COLO829 (cell line): ENCODE measurements around the gene MRGPRX2.

Source experiments
- DNase-seq: peaks from one replicate; pipeline ENCODE4 v3.0.0; 2012; ENCODE audit warnings: low spot score

The MRGPRX2 gene

GRCh38 chr11:19075636-19076035 is 15.1 kb upstream of the MRGPRX2 start:
- DNase-seq = no peak

GRCh38 chr11:19073454-19074415 is 13.2 kb upstream of the MRGPRX2 start:
- no peak for DNase-seq

GRCh38 chr11:19072464-19072863 is 11.9 kb upstream of the MRGPRX2 start:
- no peak for DNase-seq

GRCh38 chr11:19071255-19071654 is 10.7 kb upstream of the MRGPRX2 start:
- DNase-seq = peak; percentile 78

- no peak for DNase-seq
These were observed 684 bp downstream of the MRGPRX2 start for GRCh38 chr11:19059833-19060232.

GRCh38 chr11:19055905-19056304 is 4.6 kb downstream of the MRGPRX2 start:
- DNase-seq = no peak

GRCh38 chr11:19055016-19055415 is 5.5 kb downstream of the MRGPRX2 start:
- DNase-seq = no peak

- no peak for DNase-seq
These were observed 6.6 kb downstream of the MRGPRX2 start for GRCh38 chr11:19053909-19054308.

GRCh38 chr11:19050281-19050680 is 10.2 kb downstream of the MRGPRX2 start:
- no peak for DNase-seq

- no peak for DNase-seq
These were observed 11.2 kb downstream of the MRGPRX2 start for GRCh38 chr11:19049351-19049750.

GRCh38 chr11:19040051-19040450 is 20.5 kb downstream of the MRGPRX2 start:
- no peak for DNase-seq

GRCh38 chr11:19039409-19039808 is 21.1 kb downstream of the MRGPRX2 start:
- no peak for DNase-seq

- no peak for DNase-seq
These were observed 27.5 kb downstream of the MRGPRX2 start for GRCh38 chr11:19032990-19033389.

GRCh38 chr11:19027829-19028595 is 32.5 kb downstream of the MRGPRX2 start:
- DNase-seq = no peak

GRCh38 chr11:19026862-19027261 is 33.7 kb downstream of the MRGPRX2 start:
- DNase-seq = no peak

GRCh38 chr11:19025481-19026406 is 34.8 kb downstream of the MRGPRX2 start:
- peak; percentile 11 for DNase-seq

- no peak for DNase-seq
These were observed 39.7 kb downstream of the MRGPRX2 start for GRCh38 chr11:19020831-19021230.

- no peak for DNase-seq
These were observed 41.6 kb downstream of the MRGPRX2 start for GRCh38 chr11:19018901-19019300.

- no peak for DNase-seq
These were observed 47.2 kb downstream of the MRGPRX2 start for GRCh38 chr11:19013181-19013857.

GRCh38 chr11:19012636-19013035 is 47.9 kb downstream of the MRGPRX2 start:
- DNase-seq = no peak
